ENCODE results near the gene NTN1. TPM values are rescaled to one million over a fixed set of nuclear protein-coding genes. Genes with fewer than 3 reads are reported as not detected.

NTN1 gene
- total and polyA plus RNA-seq, 7 donors, result 0.38 to 2.1 (median 0.85) TPM

DNA sequence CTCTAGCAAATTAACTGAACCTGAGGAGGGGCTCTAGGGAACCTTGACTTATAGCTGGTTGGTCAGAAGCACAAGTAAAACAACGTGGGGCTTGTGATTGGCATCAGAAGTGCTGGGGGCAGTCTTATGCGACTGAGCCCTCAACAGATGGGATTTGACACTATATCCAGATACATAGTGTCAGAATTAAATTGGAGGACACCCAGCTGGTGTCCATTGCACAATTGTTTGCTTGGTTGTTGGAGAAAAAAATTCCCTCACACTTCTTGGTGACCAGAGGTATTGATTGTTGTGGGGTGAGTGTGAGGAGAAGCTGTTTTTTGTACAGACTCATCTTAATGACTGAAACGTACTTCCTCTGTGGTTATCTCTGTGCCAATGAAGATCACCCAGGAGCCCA lies 59.7 kb downstream of the NTN1 start:
- WGBS, 3 donors, result 45 to 52% (median 48%) methylated on average over 3 of the region's 3 CpGs
- TF ChIP-seq, protein P1, sequence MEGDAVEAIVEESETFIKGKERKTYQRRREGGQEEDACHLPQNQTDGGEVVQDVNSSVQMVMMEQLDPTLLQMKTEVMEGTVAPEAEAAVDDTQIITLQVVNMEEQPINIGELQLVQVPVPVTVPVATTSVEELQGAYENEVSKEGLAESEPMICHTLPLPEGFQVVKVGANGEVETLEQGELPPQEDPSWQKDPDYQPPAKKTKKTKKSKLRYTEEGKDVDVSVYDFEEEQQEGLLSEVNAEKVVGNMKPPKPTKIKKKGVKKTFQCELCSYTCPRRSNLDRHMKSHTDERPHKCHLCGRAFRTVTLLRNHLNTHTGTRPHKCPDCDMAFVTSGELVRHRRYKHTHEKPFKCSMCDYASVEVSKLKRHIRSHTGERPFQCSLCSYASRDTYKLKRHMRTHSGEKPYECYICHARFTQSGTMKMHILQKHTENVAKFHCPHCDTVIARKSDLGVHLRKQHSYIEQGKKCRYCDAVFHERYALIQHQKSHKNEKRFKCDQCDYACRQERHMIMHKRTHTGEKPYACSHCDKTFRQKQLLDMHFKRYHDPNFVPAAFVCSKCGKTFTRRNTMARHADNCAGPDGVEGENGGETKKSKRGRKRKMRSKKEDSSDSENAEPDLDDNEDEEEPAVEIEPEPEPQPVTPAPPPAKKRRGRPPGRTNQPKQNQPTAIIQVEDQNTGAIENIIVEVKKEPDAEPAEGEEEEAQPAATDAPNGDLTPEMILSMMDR (IDR thresholded peaks at IDR 0.05), result no peak
- no peak for DNase-seq

DNA sequence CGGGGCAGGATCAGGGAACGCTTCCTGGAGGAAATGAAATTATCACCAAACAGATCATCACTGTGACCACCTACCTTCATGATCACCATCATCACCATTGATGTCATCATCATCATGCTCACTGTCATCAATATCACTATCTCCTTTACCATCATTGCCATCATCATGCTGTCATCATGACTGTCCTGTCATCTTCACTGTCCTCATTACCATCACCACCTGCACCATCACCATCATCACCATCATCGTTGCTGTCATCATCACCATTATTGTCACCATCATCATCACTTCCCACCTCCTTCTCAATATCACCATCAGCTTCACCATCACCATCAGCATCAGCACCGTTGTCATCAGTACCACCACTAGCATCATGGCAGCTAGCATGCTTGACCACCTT lies 65.3 kb downstream of the NTN1 start:
- Histone ChIP-seq H3K36me3 (ENCODE audit: insufficient read depth in 1 of 2, low read depth in 1 of 2) (no peaks in the 10 kb centered on the region), H3K4me3 (no peak overlapping the region), H3K4me1 (no peaks in the 10 kb centered on the region), H3K9me3 (no peaks in the 10 kb centered on the region), H3K27me3 (ENCODE audit: insufficient read depth in 3 of 3, low read length in 2 of 3) (peaks cover 0 to 3% (median 2%) of the 10 kb centered on the region in 3 donors), H3K27ac (no peak overlapping the region)
- ATAC-seq (no peak), DNase-seq (no peak)
- TF ChIP-seq, protein P1 (IDR thresholded peaks at IDR 0.05), result no peak
- 94 to 96% (median 95%) methylated on average over 4 of the region's 4 CpGs for WGBS, 3 donors
- intact Hi-C loops (cut with DNase I), result no loop called here

More for the DNA sequence above, 59.7 kb downstream of the NTN1 start:
- Histone ChIP-seq H3K4me3 (no peak overlapping the region), H3K36me3 (ENCODE audit: insufficient read depth in 1 of 2, low read depth in 1 of 2) (no peaks in the 10 kb centered on the region), H3K27me3 (ENCODE audit: insufficient read depth in 3 of 3, low read length in 2 of 3) (peaks cover 0 to 1% (median 0%) of the 10 kb centered on the region in 3 donors), H3K9me3 (no peaks in the 10 kb centered on the region), H3K4me1 (no peaks in the 10 kb centered on the region), H3K27ac (no peak overlapping the region)
- no peak for ATAC-seq
- intact Hi-C loops (cut with DNase I), result no loop called here

DNA sequence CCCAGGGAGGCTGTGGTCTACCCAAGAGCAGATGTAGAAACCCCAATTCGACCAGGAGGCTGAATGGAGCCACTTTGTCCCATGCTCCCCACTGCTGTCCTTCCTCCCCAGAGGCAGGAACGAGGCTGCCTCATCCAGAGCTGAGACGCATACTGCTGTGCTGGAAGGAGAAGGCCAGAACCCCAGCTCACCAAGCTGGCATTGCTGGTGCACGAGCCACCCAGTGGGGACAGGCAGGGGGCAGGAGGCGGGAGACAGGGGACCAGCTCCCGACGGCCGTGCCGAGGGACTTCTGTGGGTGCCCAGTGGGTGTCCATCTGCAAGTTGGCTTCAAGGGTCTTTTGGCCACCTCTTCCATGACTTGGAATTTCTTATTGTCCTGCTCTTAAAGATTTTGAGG lies 66.6 kb downstream of the NTN1 start:
- TF ChIP-seq, protein P1 (IDR thresholded peaks at IDR 0.05), result no peak
- Histone ChIP-seq H3K4me3 (no peak overlapping the region), H3K27me3 (ENCODE audit: insufficient read depth in 3 of 3, low read length in 2 of 3) (peaks cover 0 to 3% (median 2%) of the 10 kb centered on the region in 3 donors), H3K9me3 (no peaks in the 10 kb centered on the region), H3K4me1 (no peaks in the 10 kb centered on the region), H3K36me3 (ENCODE audit: insufficient read depth in 1 of 2, low read depth in 1 of 2) (no peaks in the 10 kb centered on the region), H3K27ac (no peak overlapping the region)
- ATAC-seq (no peak), DNase-seq (no peak)
- WGBS, 3 donors, result 88 to 89% (median 88%) methylated on average over 9 of the region's 9 CpGs
- intact Hi-C loops (cut with DNase I), result no loop called here

DNA sequence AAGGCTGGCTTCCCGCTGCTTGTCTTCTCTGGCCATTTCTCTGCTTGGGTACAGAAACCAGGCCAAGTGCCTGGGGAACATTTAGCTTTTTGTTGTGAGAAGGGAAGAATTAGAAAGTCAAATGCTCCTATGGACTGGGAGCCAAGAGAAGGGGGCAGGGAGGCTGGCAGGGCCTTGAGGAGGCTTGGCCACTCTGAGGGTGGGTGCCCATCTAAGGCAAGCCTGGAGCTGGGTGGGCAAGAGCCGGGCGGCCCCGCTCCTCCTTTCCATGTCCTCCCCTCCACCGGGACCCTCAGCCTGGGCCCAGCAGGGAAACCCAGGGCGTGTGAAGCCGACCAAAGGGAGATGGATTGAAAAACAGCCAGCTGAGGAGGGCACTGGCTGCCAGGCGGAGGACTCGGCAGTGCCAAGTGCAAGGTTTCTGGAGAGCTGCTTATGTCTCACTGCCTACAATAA lies 69.4 kb downstream of the NTN1 start:
- TF ChIP-seq, protein P1 (IDR thresholded peaks at IDR 0.05), result no peak
- intact Hi-C loops (cut with DNase I), result no loop called here
- H3K36me3 ChIP-seq (ENCODE audit: insufficient read depth in 1 of 2, low read depth in 1 of 2), result no peaks in the 10 kb centered on the region
- WGBS, 3 donors, result 36 to 65% (median 39%) methylated on average over 6 to 9 of the region's 9 CpGs
- H3K4me3 ChIP-seq, result no peak overlapping the region
- no peaks in the 10 kb centered on the region for H3K4me1 ChIP-seq
- ATAC-seq (no peak), DNase-seq (no peak)
- no peak overlapping the region for H3K27ac ChIP-seq
- no peaks in the 10 kb centered on the region for H3K9me3 ChIP-seq
- H3K27me3 ChIP-seq (ENCODE audit: insufficient read depth in 3 of 3, low read length in 2 of 3), result peaks cover 0 to 3% (median 2%) of the 10 kb centered on the region in 3 donors

DNA sequence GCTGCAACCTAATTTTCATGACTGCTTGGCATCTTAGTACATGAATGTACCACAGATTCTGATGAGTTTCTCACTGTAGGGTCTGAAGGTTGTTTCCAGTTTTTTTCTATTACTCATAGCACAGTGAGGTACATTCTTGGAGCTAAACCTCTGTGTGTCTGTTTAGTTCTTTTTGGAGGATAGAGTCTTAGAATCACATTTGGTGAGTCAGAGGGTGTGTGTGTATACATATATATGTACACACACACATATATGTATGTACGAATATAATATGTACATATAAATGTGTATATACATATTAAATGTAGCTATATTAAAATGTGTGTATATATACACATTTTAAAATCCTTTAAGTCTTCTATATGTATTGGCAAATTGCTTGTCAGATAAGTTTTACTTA lies 72.9 kb downstream of the NTN1 start:
- Histone ChIP-seq H3K9me3 (peaks cover 3% of the 10 kb centered on the region), H3K36me3 (ENCODE audit: insufficient read depth in 1 of 2, low read depth in 1 of 2) (no peaks in the 10 kb centered on the region), H3K27ac (no peak overlapping the region), H3K4me1 (no peaks in the 10 kb centered on the region), H3K27me3 (ENCODE audit: insufficient read depth in 3 of 3, low read length in 2 of 3) (peaks cover 0 to 2% (median 0%) of the 10 kb centered on the region in 3 donors), H3K4me3 (no peak overlapping the region)
- TF ChIP-seq, protein P1 (IDR thresholded peaks at IDR 0.05), result no peak
- ATAC-seq (no peak), DNase-seq (no peak)
- intact Hi-C loops (cut with DNase I), result no loop called here
- WGBS, 3 donors, result 92 to 97% (median 95%) methylated on average over 1 of the region's 1 CpG
